ENCODE data around the gene SIX2. TPM values are rescaled to one million over a fixed set of nuclear protein-coding genes. Genes with fewer than 3 reads are reported as not detected.

The SIX2 gene
- total RNA-seq (ENCODE audit: low replicate concordance), result 1.9 and 13.8 TPM in 2 replicates
- long read RNA-seq, result 0 reads

DNA sequence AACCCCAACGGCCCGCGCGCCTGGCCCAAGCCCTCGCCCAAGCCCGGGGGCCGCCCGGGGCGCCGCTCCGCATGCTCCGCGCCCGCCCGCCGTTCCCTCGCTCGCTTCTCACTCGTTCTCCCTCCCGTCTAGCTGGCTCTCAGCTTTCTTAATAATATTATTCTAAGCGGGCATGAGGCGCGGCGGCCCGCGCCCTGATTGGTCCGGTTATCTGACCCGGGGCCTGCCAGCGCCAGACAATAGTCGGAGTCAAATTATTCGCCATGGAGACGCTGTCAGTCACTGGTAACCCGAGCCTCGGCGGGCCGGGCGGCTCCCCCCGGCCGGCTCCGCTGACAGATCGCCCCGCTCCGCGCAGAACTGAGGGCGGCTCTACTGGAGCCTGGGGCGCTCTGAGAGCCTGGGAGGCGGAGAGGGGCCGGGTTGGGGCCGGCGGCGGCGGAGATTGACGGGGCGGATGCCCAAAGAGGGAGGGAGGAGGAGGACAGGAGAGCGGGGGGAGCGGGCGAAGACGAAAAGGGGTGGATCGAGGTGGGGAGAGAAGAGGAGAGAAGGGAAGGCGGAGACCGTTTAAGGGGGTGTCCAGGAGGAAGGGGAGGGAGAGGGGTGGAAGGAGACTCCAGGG is at the start of gene SIX2:
Gene SIX2 (minus strand): TSS at position 150 of the 625 bp plus-strand sequence. CDS start 342 bp downstream, outside the sequence.
- Mint-ChIP-seq H3K27ac (peak within 1 kb of the TSS; percentile 73), H3K27me3 (peaks cover 86% of the 10 kb centered on the region), H3K4me3 (peak within 1 kb of the TSS; percentile 91), H3K36me3 (peaks cover 15% of the 10 kb centered on the region), H3K4me1 (ENCODE audit: unreplicated experiment) (peaks cover 6% of the 10 kb centered on the region), H3K9me3 (no peaks in the 10 kb centered on the region)
- TF ChIP-seq CTCF (conservative IDR thresholded peaks at IDR 0.05), result no peak
- peak; percentile 93 for DNase-seq (ENCODE audit: extremely low spot score, unreplicated experiment)

- Mint-ChIP-seq H3K9me3 (no peaks in the 10 kb centered on the region), H3K4me3 (no peak overlapping the region), H3K4me1 (ENCODE audit: unreplicated experiment) (peaks cover 20% of the 10 kb centered on the region), H3K36me3 (no peaks in the 10 kb centered on the region), H3K27me3 (peaks cover 43% of the 10 kb centered on the region), H3K27ac (no peak overlapping the region)
- DNase-seq (ENCODE audit: extremely low spot score, unreplicated experiment), result no peak
- TF ChIP-seq CTCF (conservative IDR thresholded peaks at IDR 0.05), result no peak
Measured at GRCh38 chr2:45055162-45055605, 45.9 kb upstream of the SIX2 start.

DNA sequence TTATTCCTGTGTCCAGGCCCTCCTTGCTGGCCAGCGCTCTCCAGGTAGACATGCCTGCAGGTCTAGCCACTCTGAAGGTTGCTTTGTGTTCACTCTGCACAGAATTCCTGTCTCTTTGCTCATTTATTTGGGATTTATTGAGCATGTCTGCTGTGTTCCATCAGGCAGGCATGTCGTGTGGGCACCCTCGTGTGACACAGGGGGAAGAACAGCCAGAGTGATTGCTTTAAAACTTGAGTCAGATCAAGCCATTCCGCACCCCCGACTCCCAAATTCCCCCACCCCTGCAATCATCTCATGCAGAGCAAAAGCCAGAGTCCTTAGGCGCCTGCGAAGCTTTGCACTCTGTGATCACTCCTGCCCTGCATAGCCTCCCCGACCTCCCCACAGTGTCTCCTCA is 44.7 kb upstream of the SIX2 start:
- no peak overlapping the region for H3K4me3 Mint-ChIP-seq
- no peak for DNase-seq (ENCODE audit: extremely low spot score, unreplicated experiment)
- H3K36me3 Mint-ChIP-seq, result no peaks in the 10 kb centered on the region
- no peak for TF ChIP-seq CTCF (conservative IDR thresholded peaks at IDR 0.05)
- peaks cover 20% of the 10 kb centered on the region for H3K4me1 Mint-ChIP-seq (ENCODE audit: unreplicated experiment)
- H3K27ac Mint-ChIP-seq, result no peak overlapping the region
- H3K9me3 Mint-ChIP-seq, result no peaks in the 10 kb centered on the region
- peaks cover 46% of the 10 kb centered on the region for H3K27me3 Mint-ChIP-seq

- H3K4me3 Mint-ChIP-seq, result no peak overlapping the region
- H3K27ac Mint-ChIP-seq, result no peak overlapping the region
- no peaks in the 10 kb centered on the region for H3K9me3 Mint-ChIP-seq
- peaks cover 20% of the 10 kb centered on the region for H3K4me1 Mint-ChIP-seq (ENCODE audit: unreplicated experiment)
- DNase-seq (ENCODE audit: extremely low spot score, unreplicated experiment), result no peak
- peaks cover 46% of the 10 kb centered on the region for H3K27me3 Mint-ChIP-seq
- TF ChIP-seq CTCF (conservative IDR thresholded peaks at IDR 0.05), result no peak
- H3K36me3 Mint-ChIP-seq, result no peaks in the 10 kb centered on the region
Measured at GRCh38 chr2:45052388-45052928, 43.2 kb upstream of the SIX2 start.

DNA sequence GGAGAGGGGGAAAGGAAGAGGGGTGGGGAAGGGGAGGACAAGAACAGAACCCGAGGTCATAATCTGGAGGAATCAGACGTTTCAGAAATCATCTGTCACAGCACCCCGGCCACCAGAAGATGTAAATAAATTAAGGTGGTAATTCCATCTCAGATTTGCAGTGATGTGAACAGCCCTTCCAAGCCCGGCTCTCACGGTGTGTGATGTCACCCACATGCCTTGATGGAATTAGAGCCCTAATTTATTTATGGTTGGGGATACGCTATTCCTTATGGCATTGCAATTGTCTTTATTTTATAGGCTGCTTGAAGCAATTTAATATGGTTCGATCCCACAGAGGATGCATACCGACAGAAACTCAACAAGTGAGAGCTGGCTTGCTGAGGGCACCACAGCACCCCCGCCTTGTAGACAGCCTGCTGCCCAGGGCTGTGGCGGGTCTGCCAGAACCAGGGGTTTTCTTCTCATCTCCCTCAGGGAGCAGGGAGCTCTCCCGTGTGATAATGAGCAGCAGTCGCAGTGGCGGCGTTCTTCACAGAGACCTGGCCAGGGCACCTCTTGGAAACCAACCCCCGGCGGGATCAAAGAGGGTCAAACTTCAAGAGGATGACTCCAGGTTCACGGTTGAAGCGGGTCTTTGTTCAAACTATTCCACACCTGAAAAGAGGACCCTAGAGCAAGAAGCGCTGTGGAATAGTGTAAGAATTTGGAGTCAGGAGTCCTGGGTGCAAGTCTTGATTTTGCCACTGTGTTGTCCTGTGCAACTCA is 40.5 kb upstream of the SIX2 start:
- H3K9me3 Mint-ChIP-seq, result no peaks in the 10 kb centered on the region

More for the DNA sequence above, 40.5 kb upstream of the SIX2 start:
- Mint-ChIP-seq H3K4me1 (ENCODE audit: unreplicated experiment) (peaks cover 7% of the 10 kb centered on the region), H3K36me3 (no peaks in the 10 kb centered on the region), H3K27ac (no peak overlapping the region), H3K4me3 (no peak overlapping the region), H3K27me3 (peaks cover 42% of the 10 kb centered on the region)
- TF ChIP-seq CTCF (conservative IDR thresholded peaks at IDR 0.05), result no peak
- DNase-seq (ENCODE audit: extremely low spot score, unreplicated experiment), result no peak

All from type B pancreatic cell (in vitro differentiated cells).